Measurements from ENCODE around the gene TAF1.
"Not testable (repeated sequence)": the region's sequence is repeated elsewhere in the genome, so short reads cannot be mapped to it uniquely, and the experiment has no call there.

Gene TAF1

GRCh38 chrX:71393919-71394318 lies 27.8 kb downstream of the TAF1 start:
- no peak for DNase-seq (ENCODE audit: extremely low spot score)
- POLR2A ChIA-PET = no interaction called here
- CTCF ChIA-PET = no interaction called here
- TF ChIP-seq NFRKB (IDR thresholded peaks at IDR 0.05) = no peak
- TF ChIP-seq CTBP1 (IDR thresholded peaks at IDR 0.05; ENCODE audit: borderline replicate concordance) = no peak
- TF ChIP-seq BHLHE40 (IDR thresholded peaks at IDR 0.05; ENCODE audit: borderline replicate concordance) = no peak
- no peak for TF ChIP-seq ZNF384 (IDR thresholded peaks at IDR 0.05)
- TF ChIP-seq FOXA1 (IDR thresholded peaks at IDR 0.05) = no peak
- TF ChIP-seq L3MBTL2 (conservative IDR thresholded peaks at IDR 0.05) = no peak
- no peak for TF ChIP-seq ARNT (IDR thresholded peaks at IDR 0.05)

- TF ChIP-seq FOXM1 (IDR thresholded peaks at IDR 0.05; ENCODE audit: borderline replicate concordance) = no peak
- no peak for DNase-seq (ENCODE audit: extremely low spot score)
- CTCF ChIA-PET = interaction anchor here (0.5 kb wide), 1 partner anchor 12 kb away, joined by 3 read pairs; no protein-coding TSS in a partner anchor
- POLR2A ChIA-PET = no interaction called here
Observed at GRCh38 chrX:71396576-71396975, 30.4 kb downstream of the TAF1 start.

GRCh38 chrX:71400710-71401109 lies 34.6 kb downstream of the TAF1 start:
- ChIA-PET CTCF (no interaction called here), POLR2A (no interaction called here)
- TF ChIP-seq PKNOX1 (IDR thresholded peaks at IDR 0.05) (no peak), FOXM1 (IDR thresholded peaks at IDR 0.05; ENCODE audit: borderline replicate concordance) (no peak)
- no peak for DNase-seq (ENCODE audit: extremely low spot score)

GRCh38 chrX:71416260-71416659 lies 50.1 kb downstream of the TAF1 start:
- CTCF ChIA-PET; DNase-seq (ENCODE audit: extremely low spot score); POLR2A ChIA-PET: not testable (repeated sequence)

- ChIA-PET POLR2A (no interaction called here), CTCF (no interaction called here)
- no peak for DNase-seq (ENCODE audit: extremely low spot score)
- TF ChIP-seq PKNOX1 (IDR thresholded peaks at IDR 0.05) = no peak
- TF ChIP-seq SUZ12 (IDR thresholded peaks at IDR 0.05) = no peak
- no peak for TF ChIP-seq CTBP1 (IDR thresholded peaks at IDR 0.05; ENCODE audit: borderline replicate concordance)
- no peak for TF ChIP-seq ELF4 (IDR thresholded peaks at IDR 0.05)
- no peak for TF ChIP-seq LEF1 (IDR thresholded peaks at IDR 0.05; ENCODE audit: borderline replicate concordance)
- no peak for TF ChIP-seq L3MBTL2 (conservative IDR thresholded peaks at IDR 0.05)
- no peak for TF ChIP-seq ARNT (IDR thresholded peaks at IDR 0.05)
Observed at GRCh38 chrX:71420686-71421085, 54.5 kb downstream of the TAF1 start.

- TF ChIP-seq SUZ12 (IDR thresholded peaks at IDR 0.05) = no peak
- no peak for TF ChIP-seq SP1 (IDR thresholded peaks at IDR 0.05)
- TF ChIP-seq PKNOX1 (IDR thresholded peaks at IDR 0.05) = no peak
- no peak for TF ChIP-seq ZNF384 (IDR thresholded peaks at IDR 0.05)
- TF ChIP-seq TARDBP (IDR thresholded peaks at IDR 0.05) = no peak
- TF ChIP-seq FOXM1 (IDR thresholded peaks at IDR 0.05; ENCODE audit: borderline replicate concordance) = no peak
- no peak for TF ChIP-seq HDGF (IDR thresholded peaks at IDR 0.05; ENCODE audit: borderline replicate concordance)
- TF ChIP-seq LEF1 (IDR thresholded peaks at IDR 0.05; ENCODE audit: borderline replicate concordance) = no peak
- no peak for TF ChIP-seq FOXA1 (IDR thresholded peaks at IDR 0.05)
- TF ChIP-seq NFRKB (IDR thresholded peaks at IDR 0.05) = no peak
- no peak for TF ChIP-seq ELF4 (IDR thresholded peaks at IDR 0.05)
- no peak for TF ChIP-seq CTBP1 (IDR thresholded peaks at IDR 0.05; ENCODE audit: borderline replicate concordance)
- TF ChIP-seq ARNT (IDR thresholded peaks at IDR 0.05) = no peak
- TF ChIP-seq L3MBTL2 (conservative IDR thresholded peaks at IDR 0.05) = no peak
- no peak for TF ChIP-seq BHLHE40 (IDR thresholded peaks at IDR 0.05; ENCODE audit: borderline replicate concordance)
- no peak for TF ChIP-seq FOXK2 (IDR thresholded peaks at IDR 0.05)
- POLR2A ChIA-PET = no interaction called here
- DNase-seq (ENCODE audit: extremely low spot score) = no peak
- CTCF ChIA-PET = interaction anchor here (1.2 kb wide), 1 partner anchor 11 kb away, joined by 7 read pairs; no protein-coding TSS in a partner anchor
Observed at GRCh38 chrX:71432733-71433132, 66.6 kb downstream of the TAF1 start.

GRCh38 chrX:71438750-71439149 lies 72.6 kb downstream of the TAF1 start:
- TF ChIP-seq ZNF384 (IDR thresholded peaks at IDR 0.05) (no peak), TARDBP (IDR thresholded peaks at IDR 0.05) (no peak)
- CTCF ChIA-PET = no interaction called here
- no peak for DNase-seq (ENCODE audit: extremely low spot score)
- POLR2A ChIA-PET = no interaction called here

GRCh38 chrX:71439420-71439819 lies 73.3 kb downstream of the TAF1 start:
- ChIA-PET CTCF (no interaction called here), POLR2A (no interaction called here)
- no peak for DNase-seq (ENCODE audit: extremely low spot score)
- TF ChIP-seq PKNOX1 (IDR thresholded peaks at IDR 0.05) (no peak), ARNT (IDR thresholded peaks at IDR 0.05) (no peak), LEF1 (IDR thresholded peaks at IDR 0.05; ENCODE audit: borderline replicate concordance) (no peak), SUZ12 (IDR thresholded peaks at IDR 0.05) (no peak), ZNF384 (IDR thresholded peaks at IDR 0.05) (no peak), BHLHE40 (IDR thresholded peaks at IDR 0.05; ENCODE audit: borderline replicate concordance) (no peak), L3MBTL2 (conservative IDR thresholded peaks at IDR 0.05) (no peak), FOXA1 (IDR thresholded peaks at IDR 0.05) (no peak), NFRKB (IDR thresholded peaks at IDR 0.05) (no peak), CTBP1 (IDR thresholded peaks at IDR 0.05; ENCODE audit: borderline replicate concordance) (no peak), ELF4 (IDR thresholded peaks at IDR 0.05) (no peak), HDGF (IDR thresholded peaks at IDR 0.05; ENCODE audit: borderline replicate concordance) (no peak), FOXM1 (IDR thresholded peaks at IDR 0.05; ENCODE audit: borderline replicate concordance) (no peak), TARDBP (IDR thresholded peaks at IDR 0.05) (no peak), FOXK2 (IDR thresholded peaks at IDR 0.05) (no peak), SP1 (IDR thresholded peaks at IDR 0.05) (no peak)

Measured in HEK293T (cell line).